ENCODE data around the gene RYR2.
"Not testable (repeated sequence)": the region's sequence is repeated elsewhere in the genome, so short reads cannot be mapped to it uniquely, and the experiment has no call there.

Gene RYR2

GRCh38 chr1:237583756-237584155 is 541.8 kb downstream of the RYR2 start:
- DNase-seq: no peak

GRCh38 chr1:237590386-237590785 is 548.4 kb downstream of the RYR2 start:
- DNase-seq: no peak

GRCh38 chr1:237591353-237591752 is 549.4 kb downstream of the RYR2 start:
- DNase-seq: no peak

- DNase-seq: not testable (repeated sequence)
These were observed 561.1 kb downstream of the RYR2 start for GRCh38 chr1:237603036-237603568.

- DNase-seq: no peak
These were observed 566.4 kb downstream of the RYR2 start for GRCh38 chr1:237608433-237608832.

GRCh38 chr1:237610157-237610556 is 568.2 kb downstream of the RYR2 start:
- no peak for DNase-seq

- no peak for DNase-seq
These were observed 572.0 kb downstream of the RYR2 start for GRCh38 chr1:237613984-237614383.

GRCh38 chr1:237619553-237619952 is 577.6 kb downstream of the RYR2 start:
- no peak for DNase-seq

GRCh38 chr1:237634922-237635321 is 592.9 kb downstream of the RYR2 start:
- DNase-seq: no peak

GRCh38 chr1:237638555-237638954 is 596.6 kb downstream of the RYR2 start:
- DNase-seq: no peak

GRCh38 chr1:237640011-237640671 is 598.2 kb downstream of the RYR2 start:
- no peak for DNase-seq

GRCh38 chr1:237640966-237641365 is 599.0 kb downstream of the RYR2 start:
- no peak for DNase-seq

GRCh38 chr1:237650809-237651208 is 608.8 kb downstream of the RYR2 start:
- DNase-seq: no peak

- no peak for DNase-seq
These were observed 613.8 kb downstream of the RYR2 start for GRCh38 chr1:237655778-237656177.

GRCh38 chr1:237664348-237664747 is 622.4 kb downstream of the RYR2 start:
- no peak for DNase-seq

GRCh38 chr1:237670302-237670701 is 628.3 kb downstream of the RYR2 start:
- no peak for DNase-seq

GRCh38 chr1:237671262-237671661 is 629.3 kb downstream of the RYR2 start:
- no peak for DNase-seq

- no peak for DNase-seq
These were observed 630.0 kb downstream of the RYR2 start for GRCh38 chr1:237671935-237672334.

- peak; percentile 20 to 50 for DNase-seq
These were observed 630.8 kb downstream of the RYR2 start for GRCh38 chr1:237672748-237673147.

- no peak for DNase-seq
These were observed 631.6 kb downstream of the RYR2 start for GRCh38 chr1:237673631-237674030.

GRCh38 chr1:237677979-237678378 is 636.0 kb downstream of the RYR2 start:
- DNase-seq: peak in 1 of 2 experiments; percentile 39

GRCh38 chr1:237679687-237680086 is 637.7 kb downstream of the RYR2 start:
- no peak for DNase-seq

GRCh38 chr1:237681210-237681609 is 639.2 kb downstream of the RYR2 start:
- no peak for DNase-seq

- no peak for DNase-seq
These were observed 642.3 kb downstream of the RYR2 start for GRCh38 chr1:237684236-237684635.

GRCh38 chr1:237685551-237685950 is 643.6 kb downstream of the RYR2 start:
- DNase-seq: no peak
